Activated naive CD4-positive, alpha-beta T cell treated with anti-CD3 and anti-CD28 coated beads for 36 hours (primary cell): Measurements from ENCODE around the gene LEMD1. TPM values are rescaled to one million over a fixed set of nuclear protein-coding genes. Genes with fewer than 3 reads are reported as not detected.

Experiments used
- CTCF ChIA-PET: fragments of 350-600 bp; sonication (Branson Sonifier 250); formaldehyde crosslinking; loops from one replicate; lab custom pipeline; 2021; ENCODE audit warnings: antibody characterized with exemption; lab: Charles Lee
- DNase-seq: peaks from one replicate; pipeline ENCODE4 v3.0.0-alpha.2; 2020
- H3K27ac Mint-ChIP-seq: one replicate; pipeline ENCODE4 v1.8.0; 2021; ENCODE audit warnings: mild to moderate bottlenecking, mixed read lengths
- H3K27me3 Mint-ChIP-seq: one replicate; pipeline ENCODE4 v1.8.0; 2021; ENCODE audit warnings: low read depth, mixed read lengths
- H3K36me3 Mint-ChIP-seq: one replicate; pipeline ENCODE4 v1.8.0; 2021; ENCODE audit warnings: low read depth, mixed read lengths
- H3K4me1 Mint-ChIP-seq: one replicate; pipeline ENCODE4 v1.8.0; 2021; ENCODE audit warnings: low read depth, mixed read lengths
- H3K4me3 Mint-ChIP-seq: one replicate; pipeline ENCODE4 v1.8.0; 2021; ENCODE audit warnings: mild to moderate bottlenecking, moderate library complexity, mixed read lengths
- H3K9me3 Mint-ChIP-seq: one replicate; pipeline ENCODE4 v1.8.0; 2021; ENCODE audit warnings: mixed read lengths
- intact Hi-C: fragments of 100-400 bp; cut with micrococcal nuclease; formaldehyde crosslinking; loops from one replicate; pipeline ENCODE4 v1.15.1; 2023
- total RNA-seq, 2 experiments: library from RNA; stranded (reverse); gene quantifications; one replicate each; pipeline ENCODE4 v1.2.3, GENCODE V29; 2021

Gene LEMD1, protein sequence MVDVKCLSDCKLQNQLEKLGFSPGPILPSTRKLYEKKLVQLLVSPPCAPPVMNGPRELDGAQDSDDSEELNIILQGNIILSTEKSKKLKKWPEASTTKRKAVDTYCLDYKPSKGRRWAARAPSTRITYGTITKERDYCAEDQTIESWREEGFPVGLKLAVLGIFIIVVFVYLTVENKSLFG
- under 1 TPM in 1 of 2 experiments, not detected in 1; 0.79 TPM for total RNA-seq

DNA sequence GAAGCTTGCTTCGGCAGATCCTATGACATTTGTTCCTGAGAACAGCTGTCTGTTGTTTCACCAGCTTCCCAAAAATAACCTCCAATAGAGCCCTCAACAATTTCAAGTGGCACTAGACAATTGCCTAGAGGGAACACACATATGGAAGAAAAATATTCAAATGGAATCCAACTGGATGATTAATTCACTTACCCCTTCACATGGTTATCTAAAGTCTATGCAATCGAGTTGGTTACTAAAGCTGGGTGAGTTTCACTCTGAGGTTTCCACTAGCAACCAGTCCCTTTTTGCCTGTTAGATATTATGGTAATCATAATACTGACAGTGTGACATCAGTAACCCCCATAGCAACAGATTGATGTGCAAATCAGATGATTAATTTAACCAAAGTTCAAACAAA lies at the start of gene LEMD1:
Gene LEMD1 (minus strand): TSS at position 259 of the 400 bp plus-strand sequence. CDS start 1,520 bp downstream, outside the sequence.
- Mint-ChIP-seq H3K27me3 (peaks cover 3% of the 10 kb centered on the region), H3K36me3 (no peaks in the 10 kb centered on the region), H3K4me1 (no peaks in the 10 kb centered on the region), H3K27ac (no peak within 1 kb of the TSS), H3K4me3 (no peak within 1 kb of the TSS), H3K9me3 (no peaks in the 10 kb centered on the region)
- intact Hi-C loops = no loop called here
- no peak for DNase-seq
- CTCF ChIA-PET = interaction anchor here (1.7 to 2.8 kb wide), 2 partner anchors 9 to 63 kb away, joined by 4 to 21 read pairs; no protein-coding TSS in a partner anchor

DNA sequence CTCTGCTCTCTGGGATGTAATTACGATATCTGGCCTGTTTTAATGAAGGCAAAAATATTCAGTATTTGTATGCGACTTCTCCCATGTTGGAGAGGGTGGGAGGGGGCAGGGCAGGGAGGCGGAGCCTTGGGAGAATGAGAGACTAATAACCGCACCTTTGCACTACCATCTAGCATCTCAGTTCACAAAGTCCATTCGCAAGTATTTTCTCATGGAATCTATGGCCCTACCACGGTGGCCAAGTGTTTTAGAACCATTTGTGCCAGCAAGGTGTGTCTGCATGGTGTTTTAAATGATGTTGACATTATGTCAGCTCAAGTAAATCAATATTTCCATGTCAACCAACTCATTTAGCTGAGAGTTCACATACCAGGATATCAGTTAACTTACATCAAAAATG lies 48.3 kb upstream of the LEMD1 start:
- peaks cover 45% of the 10 kb centered on the region for H3K27me3 Mint-ChIP-seq
- H3K9me3 Mint-ChIP-seq = peaks cover 7% of the 10 kb centered on the region
- no peak overlapping the region for H3K27ac Mint-ChIP-seq
- intact Hi-C loops = no loop called here
- peaks cover 5% of the 10 kb centered on the region for H3K36me3 Mint-ChIP-seq
- DNase-seq = no peak
- H3K4me1 Mint-ChIP-seq = no peaks in the 10 kb centered on the region
- H3K4me3 Mint-ChIP-seq = no peak overlapping the region
- CTCF ChIA-PET = no interaction called here

DNA sequence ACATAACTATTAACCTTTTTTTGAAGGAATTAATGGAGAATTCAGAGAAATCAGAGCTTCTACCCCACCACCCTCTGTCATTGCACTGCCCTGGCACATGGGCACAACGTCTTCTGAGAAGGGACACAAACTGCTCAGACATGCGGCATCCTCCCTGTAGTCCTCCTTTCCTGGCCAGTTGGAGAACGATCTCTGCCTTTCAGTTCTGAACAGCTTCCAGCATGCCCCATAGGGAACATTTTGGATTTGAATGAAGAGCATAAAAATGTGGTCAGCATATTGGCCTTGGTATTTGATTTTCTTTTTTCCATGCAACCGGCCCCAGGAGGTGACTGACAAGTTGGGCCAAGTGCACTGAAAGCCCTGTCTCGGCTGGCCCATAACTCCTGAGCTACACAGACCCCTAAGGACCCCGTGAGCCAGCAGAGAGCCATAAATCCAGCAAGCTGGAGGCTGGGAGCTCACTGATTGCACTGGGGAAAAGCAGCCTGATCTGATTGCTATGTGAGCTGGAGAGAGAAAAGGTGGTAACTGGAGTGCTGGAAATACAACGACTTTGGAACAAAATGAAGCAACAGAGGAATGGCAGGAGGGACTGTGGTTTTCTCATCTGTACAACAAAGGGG lies 44.9 kb upstream of the LEMD1 start:
- DNase-seq = no peak
- intact Hi-C loops = no loop called here
- Mint-ChIP-seq H3K4me1 (no peaks in the 10 kb centered on the region), H3K9me3 (no peaks in the 10 kb centered on the region), H3K4me3 (no peak overlapping the region), H3K27ac (no peak overlapping the region), H3K36me3 (no peaks in the 10 kb centered on the region), H3K27me3 (peaks cover 19% of the 10 kb centered on the region)
- CTCF ChIA-PET = interaction anchor here (0.6 to 1.3 kb wide), 5 partner anchors 19 to 191 kb away, joined by 3 to 7 read pairs (median 3); no protein-coding TSS in a partner anchor

DNA sequence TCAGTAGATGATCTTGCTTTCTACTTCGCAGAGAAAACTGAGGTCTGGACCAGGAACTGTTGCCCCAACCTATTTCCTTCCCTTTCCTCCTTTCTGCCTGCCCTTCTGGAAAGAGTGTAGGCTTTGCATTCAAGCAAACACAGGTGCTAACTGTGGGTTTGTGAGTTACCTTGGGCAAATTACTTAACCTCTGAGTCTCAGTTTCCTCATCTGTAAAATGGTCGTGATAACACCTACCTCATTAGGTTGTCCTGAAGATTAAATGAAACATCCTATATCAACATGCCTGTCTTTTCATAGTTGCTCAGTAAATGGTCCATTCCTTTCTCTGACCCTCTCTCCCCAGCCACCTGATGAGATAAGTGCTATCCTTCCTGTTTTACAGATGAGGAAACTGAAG lies 43.5 kb upstream of the LEMD1 start:
- Mint-ChIP-seq H3K27me3 (peaks cover 19% of the 10 kb centered on the region), H3K36me3 (no peaks in the 10 kb centered on the region), H3K27ac (no peak overlapping the region), H3K4me1 (no peaks in the 10 kb centered on the region), H3K4me3 (no peak overlapping the region), H3K9me3 (no peaks in the 10 kb centered on the region)
- intact Hi-C loops = no loop called here
- CTCF ChIA-PET = interaction anchor here (2.2 kb wide), 1 partner anchor 20 kb away, joined by 6 read pairs; no protein-coding TSS in a partner anchor
- DNase-seq = no peak

GRCh38 chr1:205458777-205459566 lies 37.1 kb upstream of the LEMD1 start:
- H3K4me1 Mint-ChIP-seq = peaks cover 10% of the 10 kb centered on the region
- peaks cover 42% of the 10 kb centered on the region for H3K27me3 Mint-ChIP-seq
- no peaks in the 10 kb centered on the region for H3K36me3 Mint-ChIP-seq
- DNase-seq = peak; percentile 69
- intact Hi-C loops = loop anchor here (1.0 kb wide), 1 partner anchor 26 kb away; no protein-coding TSS in a partner anchor
- CTCF ChIA-PET = interaction anchor here (1.0 to 2.8 kb wide), 3 partner anchors 26 to 124 kb away, joined by 3 to 12 read pairs (median 8); no protein-coding TSS in a partner anchor
- no peaks in the 10 kb centered on the region for H3K9me3 Mint-ChIP-seq
- no peak overlapping the region for H3K4me3 Mint-ChIP-seq
- H3K27ac Mint-ChIP-seq = no peak overlapping the region

- Mint-ChIP-seq H3K27ac (no peak overlapping the region), H3K9me3 (no peaks in the 10 kb centered on the region), H3K4me3 (peak overlapping the region; percentile 5), H3K36me3 (no peaks in the 10 kb centered on the region), H3K4me1 (peaks cover 10% of the 10 kb centered on the region), H3K27me3 (peaks cover 59% of the 10 kb centered on the region)
- no peak for DNase-seq
- CTCF ChIA-PET = interaction anchor here (0.9 to 2.8 kb wide), 5 partner anchors 28 to 103 kb away, joined by 3 to 12 read pairs (median 4); no protein-coding TSS in a partner anchor
- intact Hi-C loops = no loop called here
Observed at GRCh38 chr1:205456868-205457745, 35.3 kb upstream of the LEMD1 start.

DNA sequence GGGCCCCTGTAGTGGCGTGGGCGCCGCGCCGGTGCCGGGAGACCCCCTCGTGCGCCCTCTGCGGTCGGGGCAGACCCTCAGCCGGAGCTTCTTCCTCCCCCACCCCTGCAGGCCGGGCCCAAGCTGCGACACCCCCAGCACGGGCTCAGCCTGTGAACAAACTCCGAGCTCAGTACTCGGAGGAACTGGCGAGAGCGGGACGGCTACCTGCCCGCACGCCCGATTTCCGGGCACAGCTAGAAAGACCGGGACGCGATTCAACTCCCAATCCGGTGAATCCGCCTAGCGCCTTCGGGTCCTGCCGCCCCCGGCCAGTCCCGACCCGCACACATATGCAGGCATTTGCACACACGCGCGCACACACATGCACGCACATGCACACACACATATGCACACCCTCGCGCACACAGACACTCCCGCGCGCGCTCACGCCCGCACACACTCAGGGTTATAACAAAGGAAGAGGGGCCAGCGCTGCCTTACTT lies 34.6 kb upstream of the LEMD1 start:
- Mint-ChIP-seq H3K9me3 (no peaks in the 10 kb centered on the region), H3K36me3 (no peaks in the 10 kb centered on the region), H3K27me3 (peaks cover 65% of the 10 kb centered on the region), H3K4me3 (peak overlapping the region; percentile 64), H3K27ac (no peak overlapping the region), H3K4me1 (peaks cover 10% of the 10 kb centered on the region)
- CTCF ChIA-PET = interaction anchor here (0.8 to 1.5 kb wide), 6 partner anchors 28 to 132 kb away, joined by 3 to 4 read pairs (median 3); no protein-coding TSS in a partner anchor
- intact Hi-C loops = no loop called here
- no peak for DNase-seq

DNA sequence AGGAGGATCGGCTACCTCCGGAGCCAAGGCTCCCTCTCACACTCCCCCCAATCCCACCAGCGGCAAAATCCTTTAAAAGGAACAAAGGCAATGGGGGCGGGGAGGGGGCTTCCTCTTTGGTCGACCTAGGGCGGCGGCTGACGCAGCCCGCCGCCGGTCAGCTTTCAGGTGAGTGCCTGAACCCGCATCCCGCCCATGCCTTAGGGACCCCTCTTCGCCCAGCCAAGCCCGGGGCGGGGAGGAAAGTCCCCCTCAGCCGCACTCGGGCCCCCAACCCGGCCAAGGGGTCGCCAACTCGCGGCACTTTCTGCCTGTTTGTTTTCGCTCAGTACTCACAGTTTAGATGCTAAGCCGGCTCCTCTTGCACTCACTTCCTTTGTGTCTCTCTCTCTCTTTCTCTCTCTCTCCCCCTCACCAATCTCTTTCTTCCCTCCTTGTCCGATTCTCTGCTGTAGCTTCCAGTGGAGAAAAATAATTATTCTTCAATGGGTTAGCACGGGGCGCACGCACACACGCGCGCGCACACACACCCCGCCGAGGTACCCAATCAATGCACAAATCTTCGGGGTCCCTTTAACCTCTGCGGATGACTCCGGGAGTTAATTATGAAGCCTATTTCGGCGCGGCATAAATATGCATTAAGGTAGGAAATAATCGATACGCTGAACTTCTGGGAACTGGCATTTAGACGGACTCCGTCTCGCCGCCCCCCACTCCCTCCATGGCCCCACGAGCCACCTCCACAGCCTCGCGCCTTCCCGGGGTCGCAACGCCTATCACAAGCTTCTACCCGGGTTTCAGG lies 33.9 kb upstream of the LEMD1 start, which contains the start of gene BLACAT1:
Gene BLACAT1 (minus strand): TSS at position 465 of the 802 bp plus-strand sequence.
- Mint-ChIP-seq H3K4me3 (peak within 1 kb of the TSS; percentile 64), H3K27me3 (peaks cover 70% of the 10 kb centered on the region), H3K27ac (no peak within 1 kb of the TSS), H3K36me3 (no peaks in the 10 kb centered on the region), H3K4me1 (peaks cover 10% of the 10 kb centered on the region), H3K9me3 (no peaks in the 10 kb centered on the region)
- intact Hi-C loops = no loop called here
- no peak for DNase-seq
- CTCF ChIA-PET = interaction anchor here (0.8 to 1.5 kb wide), 6 partner anchors 29 to 131 kb away, joined by 3 to 4 read pairs (median 3); no protein-coding TSS in a partner anchor

DNA sequence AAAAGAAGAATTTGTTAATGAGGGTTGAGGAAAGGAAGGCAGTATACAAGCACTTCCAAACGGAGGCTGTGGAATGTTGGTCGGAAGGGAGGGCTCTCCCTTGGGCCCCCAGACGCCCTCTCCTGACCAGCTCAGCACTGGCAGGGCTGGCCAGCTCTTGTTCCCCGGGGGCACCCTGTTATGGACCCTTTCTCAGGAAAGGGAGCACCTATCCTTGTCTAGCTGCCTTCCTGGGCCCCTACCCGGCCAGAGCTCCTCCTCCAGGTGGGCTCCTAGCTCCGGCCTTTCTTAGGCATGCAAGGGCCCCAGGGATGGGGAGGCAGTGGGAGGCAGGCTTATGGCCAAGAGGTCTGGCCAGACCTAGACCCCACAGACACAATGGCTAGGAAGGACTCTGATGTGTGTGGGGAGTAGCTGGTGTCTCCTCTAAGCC lies 33.1 kb upstream of the LEMD1 start:
- CTCF ChIA-PET = interaction anchor here (0.6 to 1.2 kb wide), 2 partner anchors 28 to 68 kb away, joined by 3 to 4 read pairs; no protein-coding TSS in a partner anchor

GRCh38 chr1:205453466-205453865 lies 31.6 kb upstream of the LEMD1 start:
- no peaks in the 10 kb centered on the region for H3K36me3 Mint-ChIP-seq
- DNase-seq = no peak
- H3K27ac Mint-ChIP-seq = no peak overlapping the region
- H3K4me3 Mint-ChIP-seq = no peak overlapping the region
- intact Hi-C loops = no loop called here
- H3K27me3 Mint-ChIP-seq = peaks cover 59% of the 10 kb centered on the region
- H3K4me1 Mint-ChIP-seq = peaks cover 10% of the 10 kb centered on the region
- no peaks in the 10 kb centered on the region for H3K9me3 Mint-ChIP-seq
- CTCF ChIA-PET = no interaction called here

More for the DNA sequence above, 33.1 kb upstream of the LEMD1 start:
- Mint-ChIP-seq H3K36me3 (no peaks in the 10 kb centered on the region), H3K9me3 (no peaks in the 10 kb centered on the region), H3K27me3 (peaks cover 68% of the 10 kb centered on the region), H3K27ac (no peak overlapping the region), H3K4me3 (no peak overlapping the region), H3K4me1 (peaks cover 10% of the 10 kb centered on the region)
- DNase-seq = no peak
- intact Hi-C loops = no loop called here
